GOT3 (cell line): ENCODE measurements around the gene BANP.
"Not testable (repeated sequence)": the region's sequence is repeated elsewhere in the genome, so short reads cannot be mapped to it uniquely, and the experiment has no call there.

Source experiments
- DNase-seq: peaks from one replicate; lab custom pipeline; 2025; ENCODE audit warnings: mixed read lengths; lab: John Stamatoyannopoulos, UW

BANP gene, protein sequence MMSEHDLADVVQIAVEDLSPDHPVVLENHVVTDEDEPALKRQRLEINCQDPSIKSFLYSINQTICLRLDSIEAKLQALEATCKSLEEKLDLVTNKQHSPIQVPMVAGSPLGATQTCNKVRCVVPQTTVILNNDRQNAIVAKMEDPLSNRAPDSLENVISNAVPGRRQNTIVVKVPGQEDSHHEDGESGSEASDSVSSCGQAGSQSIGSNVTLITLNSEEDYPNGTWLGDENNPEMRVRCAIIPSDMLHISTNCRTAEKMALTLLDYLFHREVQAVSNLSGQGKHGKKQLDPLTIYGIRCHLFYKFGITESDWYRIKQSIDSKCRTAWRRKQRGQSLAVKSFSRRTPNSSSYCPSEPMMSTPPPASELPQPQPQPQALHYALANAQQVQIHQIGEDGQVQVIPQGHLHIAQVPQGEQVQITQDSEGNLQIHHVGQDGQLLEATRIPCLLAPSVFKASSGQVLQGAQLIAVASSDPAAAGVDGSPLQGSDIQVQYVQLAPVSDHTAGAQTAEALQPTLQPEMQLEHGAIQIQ

GRCh38 chr16:87950765-87951551 lies at the start of gene BANP:
Gene BANP, plus strand, starts transcription at chr16:87951434. Its CDS starts 23,682 bp downstream, at chr16:87975116.
- peak; percentile 95 for DNase-seq

DNA sequence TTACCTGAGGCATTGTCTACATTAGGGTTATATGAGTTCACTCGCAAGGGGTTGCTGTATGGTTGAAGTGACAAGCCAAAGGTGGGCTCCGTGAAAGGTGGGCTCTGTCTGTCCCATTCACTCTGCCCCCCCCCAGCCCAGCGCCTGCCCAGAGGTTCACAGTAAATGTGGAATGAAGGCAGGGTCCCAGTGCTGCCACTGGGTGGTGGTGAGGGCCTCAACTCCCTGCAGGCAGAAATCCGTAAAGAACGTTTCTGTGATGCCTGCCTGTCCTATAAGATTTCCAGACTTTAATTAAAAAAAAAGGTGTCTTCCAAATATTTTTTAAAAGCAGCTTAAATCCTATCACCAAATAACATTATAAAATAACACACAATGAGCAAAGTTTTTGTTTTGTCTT lies 46.3 kb upstream of the BANP start:
- DNase-seq, result not testable (repeated sequence)

- DNase-seq, result not testable (repeated sequence)
These were observed 45.7 kb upstream of the BANP start for GRCh38 chr16:87905521-87905920.

DNA sequence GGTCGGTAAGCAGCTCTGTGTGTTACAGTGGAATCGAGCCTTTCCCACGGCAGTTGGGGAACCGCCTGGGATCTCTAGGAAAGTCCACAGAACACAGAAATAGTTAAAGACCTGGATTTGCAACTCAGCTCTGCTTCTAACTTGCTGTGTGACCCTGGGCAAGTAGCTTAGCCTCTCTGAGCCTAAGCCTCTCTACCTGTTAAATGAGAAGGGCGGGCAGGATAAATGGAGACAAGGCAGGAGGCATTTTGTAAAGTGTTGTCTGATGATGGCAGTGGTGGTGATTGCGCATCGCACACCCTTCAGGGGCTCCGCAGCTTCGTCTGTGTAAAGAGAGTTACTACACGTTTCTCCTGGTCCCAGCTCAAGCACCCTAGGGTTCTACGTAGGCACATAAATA lies 43.1 kb upstream of the BANP start:
- not testable (repeated sequence) for DNase-seq

- peak; percentile 27 for DNase-seq
These were observed 41.9 kb upstream of the BANP start for GRCh38 chr16:87909203-87909935.

DNA sequence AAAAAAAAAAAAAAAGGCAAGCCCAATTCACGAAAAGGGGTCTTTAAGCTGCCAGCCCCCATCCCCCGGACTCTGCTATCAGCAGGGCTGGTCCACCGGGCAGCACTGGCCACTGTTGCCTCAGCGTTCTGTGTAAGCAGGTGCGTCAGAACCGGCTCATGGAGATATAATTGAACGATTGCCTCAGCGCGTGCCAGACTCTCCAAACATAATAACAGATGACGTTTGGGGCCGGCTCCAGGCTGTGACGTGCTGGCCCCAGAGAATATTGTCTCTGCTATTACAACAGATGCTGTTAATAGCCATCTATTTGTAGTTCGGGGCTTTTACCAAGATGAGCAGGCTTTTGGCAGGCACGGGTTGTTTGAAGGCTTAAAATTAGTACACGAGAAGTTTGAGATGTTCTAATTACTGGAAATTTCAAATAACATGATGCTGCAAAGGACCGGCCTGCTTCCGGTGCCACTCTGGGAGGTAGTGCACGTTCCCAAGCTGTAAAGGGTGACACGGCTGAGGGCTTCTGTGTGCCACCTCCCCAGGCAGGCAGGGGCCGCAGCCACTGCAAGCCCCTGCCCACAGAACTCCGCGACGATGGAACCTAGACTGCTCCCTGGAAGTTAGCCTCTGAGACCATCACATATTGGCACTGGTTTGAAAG lies 40.0 kb upstream of the BANP start:
- DNase-seq, result peak; percentile 66

DNA sequence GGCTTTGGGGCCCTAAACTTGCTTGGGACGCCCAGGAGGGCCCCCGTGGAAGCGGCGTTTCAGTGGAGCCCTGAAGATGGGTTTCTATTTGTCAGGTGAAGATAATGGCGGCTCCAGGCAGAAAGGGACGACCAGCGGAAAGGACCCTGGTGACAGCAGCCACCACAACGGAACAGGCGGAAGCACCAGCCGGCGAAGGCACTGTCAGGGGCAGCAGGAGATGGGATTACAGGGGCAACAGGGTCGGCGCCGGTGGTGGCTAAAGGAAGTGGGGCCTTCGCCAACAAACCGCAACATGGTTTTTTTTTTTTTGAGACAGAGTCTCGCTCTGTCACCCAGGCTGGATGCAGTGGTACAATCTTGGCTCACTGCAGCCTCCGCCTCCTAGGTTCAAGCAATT lies 38.5 kb upstream of the BANP start:
- not testable (repeated sequence) for DNase-seq

GRCh38 chr16:87914021-87914725 lies 37.1 kb upstream of the BANP start:
- not testable (repeated sequence) for DNase-seq

DNA sequence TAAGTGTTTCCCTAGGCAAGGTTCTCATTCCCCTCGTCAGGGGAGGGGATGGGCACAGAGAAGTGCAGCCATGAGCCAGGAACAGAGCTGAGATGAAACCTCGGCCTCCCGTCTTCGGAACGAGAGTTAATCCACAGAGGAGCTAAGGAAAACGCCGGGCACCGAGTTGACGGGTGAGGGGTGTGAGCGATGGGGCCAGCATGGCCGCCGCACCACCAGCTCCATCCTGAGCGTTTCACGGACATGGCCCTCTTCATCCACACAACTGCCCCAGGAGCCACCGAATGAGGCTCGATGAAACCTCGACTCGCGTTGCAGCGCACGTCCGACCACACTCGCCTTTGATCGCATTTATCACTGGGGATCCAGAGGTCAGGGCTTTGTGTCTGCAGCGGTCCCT lies 36.4 kb upstream of the BANP start:
- no peak for DNase-seq

DNA sequence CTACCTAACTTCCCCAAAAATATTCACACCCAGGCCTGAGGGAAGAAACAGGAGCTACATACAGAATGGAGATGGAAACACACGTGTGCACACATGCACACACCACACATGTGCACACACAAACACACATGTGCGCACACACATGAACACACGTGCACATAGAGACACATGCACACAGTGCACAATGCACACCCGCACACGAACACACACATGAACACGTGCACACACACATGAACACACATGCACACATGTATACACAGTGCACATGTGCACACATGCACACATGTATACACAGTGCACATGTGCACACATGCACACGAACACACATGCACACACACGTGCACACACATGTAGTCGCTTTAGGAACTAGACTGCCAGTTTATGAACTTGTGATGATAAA lies 33.7 kb upstream of the BANP start:
- DNase-seq, result no peak

- no peak for DNase-seq
These were observed 32.9 kb upstream of the BANP start for GRCh38 chr16:87918338-87918737.

GRCh38 chr16:87918866-87919680 lies 32.2 kb upstream of the BANP start:
- no peak for DNase-seq

- no peak for DNase-seq
These were observed 31.6 kb upstream of the BANP start for GRCh38 chr16:87919681-87919994.

GRCh38 chr16:87921236-87921773 lies 29.9 kb upstream of the BANP start:
- DNase-seq, result no peak

DNA sequence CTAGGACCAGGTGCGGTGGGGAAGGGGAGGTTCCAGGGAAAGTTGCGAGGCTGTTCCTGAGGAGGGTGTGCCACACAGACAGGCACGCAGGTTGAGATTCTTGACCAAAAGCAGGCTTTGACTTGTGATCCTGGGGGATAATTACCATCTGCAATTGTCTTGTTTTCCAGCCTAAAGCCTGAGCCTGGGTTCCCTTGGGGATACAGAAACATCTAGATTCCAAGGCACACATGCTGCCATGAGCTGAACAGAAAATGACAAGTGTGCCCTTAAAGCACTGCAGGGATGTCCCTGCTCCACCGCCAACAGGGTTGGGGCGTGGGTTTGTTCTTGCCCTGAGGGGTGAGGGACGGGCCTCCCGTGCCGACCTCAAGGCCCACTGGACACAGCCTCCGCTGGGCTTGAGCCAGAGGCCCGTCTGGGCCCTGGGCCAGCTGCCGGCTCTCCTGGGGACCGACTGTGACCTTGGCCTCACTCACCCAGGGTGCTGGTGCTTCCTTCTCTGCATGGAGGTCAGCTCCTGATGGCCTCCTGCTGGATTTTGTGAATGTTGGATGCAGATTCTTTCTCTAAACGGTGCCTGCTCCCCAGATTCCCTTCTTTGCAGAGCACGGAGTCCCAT lies 28.9 kb upstream of the BANP start:
- DNase-seq, result no peak

- no peak for DNase-seq
These were observed 27.0 kb upstream of the BANP start for GRCh38 chr16:87924041-87924810.

DNA sequence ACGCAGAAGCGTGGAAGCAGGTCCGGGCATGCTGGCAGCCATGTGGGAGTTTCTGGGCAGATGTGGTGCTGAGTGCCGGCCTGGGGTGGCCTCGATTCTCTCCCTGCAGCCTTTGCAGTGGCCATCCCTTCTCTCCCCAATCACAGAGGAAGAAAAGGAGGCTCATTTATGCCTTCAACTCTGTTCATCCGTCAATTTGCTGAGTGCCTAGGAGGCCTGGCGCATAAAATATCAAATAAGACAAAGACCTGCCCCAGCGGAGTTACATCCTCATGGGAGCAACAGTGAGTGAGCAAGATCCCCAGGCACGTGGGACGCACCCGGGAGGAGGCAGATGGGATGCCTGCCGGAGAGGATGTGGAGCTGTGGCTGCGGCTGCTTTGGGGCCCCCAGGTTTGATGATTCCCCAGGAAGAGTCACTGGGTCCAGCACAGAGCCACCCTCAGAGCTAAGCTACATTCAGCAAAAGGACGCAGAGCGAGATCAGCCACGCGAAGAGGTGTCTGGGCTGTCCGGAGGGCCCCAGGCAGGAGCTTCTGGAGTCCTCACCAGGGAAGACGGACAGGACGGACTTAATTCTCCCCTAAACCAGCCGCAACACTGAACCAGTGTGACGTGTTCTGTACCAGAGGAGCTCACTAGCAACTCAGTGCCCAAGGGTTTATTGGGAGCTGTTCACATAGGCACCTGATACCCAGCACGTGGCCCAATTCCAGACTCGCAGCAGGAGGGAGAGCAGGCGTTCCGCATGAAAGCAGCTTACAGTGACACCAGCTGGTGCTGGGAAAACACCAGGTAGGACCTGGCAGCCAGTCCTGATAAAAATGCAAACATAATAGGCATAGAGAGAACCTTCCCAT lies 26.2 kb upstream of the BANP start:
- no peak for DNase-seq
